ENCODE results near the gene GARIN5B. TPM values are rescaled to one million over a fixed set of nuclear protein-coding genes. Genes with fewer than 3 reads are reported as not detected.

The GARIN5B gene
- total and polyA plus RNA-seq, 2 of the 13 experiments (the other 11 are each of a cell fraction or from before 2014, with no cell fraction given): not detected

GRCh38 chr19:55333870-55334269 lies 29.2 kb downstream of the GARIN5B start (continued):
- TF ChIP-seq MEIS1 (CRISPR knock-in tag; IDR thresholded peaks at IDR 0.05; ENCODE audit: borderline replicate concordance) (no peak), CEBPG (CRISPR knock-in tag; IDR thresholded peaks at IDR 0.05) (peak; percentile 95), HNRNPK (IDR thresholded peaks at IDR 0.05; ENCODE audit: low read depth, low read length, poor library complexity, severe bottlenecking) (no peak), TEAD3 (CRISPR knock-in tag; optimal IDR thresholded peaks at IDR 0.05; ENCODE audit: borderline replicate concordance) (peak; percentile 11), MAFK (conservative IDR thresholded peaks at IDR 0.05 in 1 of 2, IDR thresholded peaks at IDR 0.05 in 1 of 2; ENCODE audit: low read length in 2 of 2) (no peak), ZNF3 (CRISPR knock-in tag; IDR thresholded peaks at IDR 0.05) (peak; percentile 47; the same call in 1 of the 2 replicates), SCMH1 (CRISPR knock-in tag; IDR thresholded peaks at IDR 0.05; ENCODE audit: borderline replicate concordance) (no peak), ZNF205 (CRISPR knock-in tag; IDR thresholded peaks at IDR 0.05) (peak; percentile 39; the same call in 1 of the 2 replicates), GLI4 (CRISPR knock-in tag; IDR thresholded peaks at IDR 0.05; ENCODE audit: borderline replicate concordance) (no peak), ZNF446 (CRISPR knock-in tag; IDR thresholded peaks at IDR 0.05) (no peak), CENPBD1 (CRISPR knock-in tag; IDR thresholded peaks at IDR 0.05; ENCODE audit: borderline replicate concordance, low read depth) (no peak), ZNF17 (CRISPR knock-in tag; IDR thresholded peaks at IDR 0.05) (no peak), ZFX (CRISPR knock-in tag; IDR thresholded peaks at IDR 0.05; ENCODE audit: low read depth) (peak; percentile 52; the same call in 1 of the 2 replicates), FOXM1 (CRISPR knock-in tag; IDR thresholded peaks at IDR 0.05) (no peak), ZEB1 (IDR thresholded peaks at IDR 0.05; ENCODE audit: insufficient replicate concordance, low read depth) (no peak), ZSCAN20 (CRISPR knock-in tag; IDR thresholded peaks at IDR 0.05; ENCODE audit: borderline replicate concordance) (no peak), ZNF44 (CRISPR knock-in tag; IDR thresholded peaks at IDR 0.05) (no peak), ZNF800 (CRISPR knock-in tag; IDR thresholded peaks at IDR 0.05) (0 out of 2 replicates have a peak, but pooled peaks have one; percentile 34), ZMYM3 (CRISPR knock-in tag; IDR thresholded peaks at IDR 0.05) (peak; percentile 90), HIVEP1 (CRISPR knock-in tag; IDR thresholded peaks at IDR 0.05) (no peak), ZNF639 (CRISPR knock-in tag; conservative IDR thresholded peaks at IDR 0.05) (no peak), JUND (CRISPR knock-in tag; IDR thresholded peaks at IDR 0.05) (no peak; the same call in 1 of the 2 replicates), ZNF331 (CRISPR knock-in tag; IDR thresholded peaks at IDR 0.05) (peak; percentile 72; the same call in 1 of the 2 replicates), ZFP90 (CRISPR knock-in tag; IDR thresholded peaks at IDR 0.05; ENCODE audit: borderline replicate concordance) (no peak), ZNF567 (CRISPR knock-in tag; IDR thresholded peaks at IDR 0.05; ENCODE audit: borderline replicate concordance) (no peak)
- TF ChIP-seq, protein P1, sequence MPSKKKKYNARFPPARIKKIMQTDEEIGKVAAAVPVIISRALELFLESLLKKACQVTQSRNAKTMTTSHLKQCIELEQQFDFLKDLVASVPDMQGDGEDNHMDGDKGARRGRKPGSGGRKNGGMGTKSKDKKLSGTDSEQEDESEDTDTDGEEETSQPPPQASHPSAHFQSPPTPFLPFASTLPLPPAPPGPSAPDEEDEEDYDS (CRISPR knock-in tag; IDR thresholded peaks at IDR 0.05): peak; percentile 20; the same call in 1 of the 2 replicates
- TF ChIP-seq, protein P2, sequence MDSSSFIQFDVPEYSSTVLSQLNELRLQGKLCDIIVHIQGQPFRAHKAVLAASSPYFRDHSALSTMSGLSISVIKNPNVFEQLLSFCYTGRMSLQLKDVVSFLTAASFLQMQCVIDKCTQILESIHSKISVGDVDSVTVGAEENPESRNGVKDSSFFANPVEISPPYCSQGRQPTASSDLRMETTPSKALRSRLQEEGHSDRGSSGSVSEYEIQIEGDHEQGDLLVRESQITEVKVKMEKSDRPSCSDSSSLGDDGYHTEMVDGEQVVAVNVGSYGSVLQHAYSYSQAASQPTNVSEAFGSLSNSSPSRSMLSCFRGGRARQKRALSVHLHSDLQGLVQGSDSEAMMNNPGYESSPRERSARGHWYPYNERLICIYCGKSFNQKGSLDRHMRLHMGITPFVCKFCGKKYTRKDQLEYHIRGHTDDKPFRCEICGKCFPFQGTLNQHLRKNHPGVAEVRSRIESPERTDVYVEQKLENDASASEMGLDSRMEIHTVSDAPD (CRISPR knock-in tag; IDR thresholded peaks at IDR 0.05): no peak
